Ovary (tissue), 3 donors: ENCODE results near the gene ZNF672.

Experiments
- EP300 ChIP-seq: sonication (generic); formaldehyde crosslinking; IDR thresholded peaks from one replicate; pipeline ENCODE4 v1.6.1; 2017; ENCODE audit warnings: antibody characterized with exemption
- POLR2A ChIP-seq: fragments of 450-650 bp; IDR thresholded peaks from one replicate; pipeline ENCODE4 v1.6.1; 2017; ENCODE audit warnings: antibody characterized with exemption, mild to moderate bottlenecking, moderate library complexity
- TF ChIP-seq, protein P1 (sequence below), 3 donors: fragments of 450-650 bp in 2 of 3; fragments of 200-600 bp in 1 of 3; IDR thresholded peaks; one replicate each; pipeline versions ENCODE4 v1.5.1 to v1.8.0; 2016 to 2022; ENCODE audit warnings: antibody characterized with exemption in 3 of 3, mild to moderate bottlenecking in 1 of 3
- donor health status: DM: no; HTN: no; CAD: no.

- TF ChIP-seq, protein P1, sequence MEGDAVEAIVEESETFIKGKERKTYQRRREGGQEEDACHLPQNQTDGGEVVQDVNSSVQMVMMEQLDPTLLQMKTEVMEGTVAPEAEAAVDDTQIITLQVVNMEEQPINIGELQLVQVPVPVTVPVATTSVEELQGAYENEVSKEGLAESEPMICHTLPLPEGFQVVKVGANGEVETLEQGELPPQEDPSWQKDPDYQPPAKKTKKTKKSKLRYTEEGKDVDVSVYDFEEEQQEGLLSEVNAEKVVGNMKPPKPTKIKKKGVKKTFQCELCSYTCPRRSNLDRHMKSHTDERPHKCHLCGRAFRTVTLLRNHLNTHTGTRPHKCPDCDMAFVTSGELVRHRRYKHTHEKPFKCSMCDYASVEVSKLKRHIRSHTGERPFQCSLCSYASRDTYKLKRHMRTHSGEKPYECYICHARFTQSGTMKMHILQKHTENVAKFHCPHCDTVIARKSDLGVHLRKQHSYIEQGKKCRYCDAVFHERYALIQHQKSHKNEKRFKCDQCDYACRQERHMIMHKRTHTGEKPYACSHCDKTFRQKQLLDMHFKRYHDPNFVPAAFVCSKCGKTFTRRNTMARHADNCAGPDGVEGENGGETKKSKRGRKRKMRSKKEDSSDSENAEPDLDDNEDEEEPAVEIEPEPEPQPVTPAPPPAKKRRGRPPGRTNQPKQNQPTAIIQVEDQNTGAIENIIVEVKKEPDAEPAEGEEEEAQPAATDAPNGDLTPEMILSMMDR (IDR thresholded peaks at IDR 0.05), result no peak
- no peak for TF ChIP-seq POLR2A
- TF ChIP-seq EP300, result no peak
Observed at GRCh38 chr1:248872752-248873408, 34.9 kb downstream of the ZNF672 start.
